Common myeloid progenitor, CD34-positive (primary cell): ENCODE measurements around the gene MAGEB4.

Source experiments
- CTCF ChIA-PET: fragments of 350-600 bp; sonication (Branson Sonifier 250); formaldehyde crosslinking; loops from one replicate; lab custom pipeline; 2021; ENCODE audit warnings: antibody characterized with exemption; lab: Charles Lee
- POLR2A ChIA-PET: fragments of 350-600 bp; sonication (Branson Sonifier 250); formaldehyde crosslinking; loops from one replicate; lab custom pipeline; 2021; ENCODE audit warnings: antibody characterized with exemption; lab: Charles Lee
- DNase-seq, 3 donors: peaks; one replicate each; pipeline versions ENCODE4 v3.0.0 to v3.0.0-alpha.2; 2013
- H3K27ac ChIP-seq, 2 experiments: 1 replicate in 1 of 2; 2 replicates in 1 of 2; pipeline ENCODE4 v1.7.0; 2013; ENCODE audit warnings: inconsistent platforms in 2 of 2, low read length in 2 of 2, mild to moderate bottlenecking in 2 of 2, low read depth in 1 of 2, moderate library complexity in 1 of 2; ENCODE audit not compliant: severe bottlenecking in 2 of 2, insufficient read depth in 1 of 2, poor library complexity in 1 of 2
- H3K27me3 ChIP-seq, 5 experiments: replicated peaks in 2 of 5; 1 replicate in 3 of 5; 2 replicates in 2 of 5; pipeline versions ENCODE4 v1.6.1 to v1.7.0; 2013; ENCODE audit warnings: low read length in 4 of 5, mild to moderate bottlenecking in 2 of 5, moderate library complexity in 2 of 5, inconsistent platforms in 1 of 5; ENCODE audit not compliant: insufficient read depth in 5 of 5, control insufficient read depth in 4 of 5
- H3K36me3 ChIP-seq, 4 experiments: 1 replicate in 2 of 4; 2 replicates in 2 of 4; pipeline versions ENCODE4 v1.6.1 to v1.7.0; 2013; ENCODE audit warnings: low read length in 3 of 4, control low read depth in 1 of 4, mild to moderate bottlenecking in 1 of 4; ENCODE audit not compliant: control insufficient read depth in 4 of 4, insufficient read depth in 4 of 4
- H3K4me1 ChIP-seq, 4 experiments: 1 replicate in 3 of 4; 2 replicates in 1 of 4; pipeline versions ENCODE4 v1.6.1 to v1.7.1; 2013; ENCODE audit warnings: low read length in 3 of 4, mild to moderate bottlenecking in 3 of 4, control low read depth in 1 of 4, inconsistent platforms in 1 of 4, moderate library complexity in 1 of 4; ENCODE audit not compliant: control insufficient read depth in 4 of 4, insufficient read depth in 4 of 4; ENCODE audit errors: control extremely low read depth in 1 of 4
- H3K4me3 ChIP-seq, 7 experiments: 1 replicate in 4 of 7; 2 replicates in 3 of 7; pipeline versions ENCODE4 v1.5.1 to v1.7.0; 2013; ENCODE audit warnings: mild to moderate bottlenecking in 7 of 7, low read length in 6 of 7, moderate library complexity in 6 of 7, inconsistent platforms in 2 of 7, low read depth in 2 of 7, control low read depth in 1 of 7; ENCODE audit not compliant: insufficient read depth in 4 of 7, control insufficient read depth in 1 of 7; ENCODE audit errors: extremely low read depth in 1 of 7
- H3K9me3 ChIP-seq, 5 experiments: 1 replicate in 4 of 5; 2 replicates in 1 of 5; pipeline versions ENCODE4 v1.6.1 to v1.7.1; 2013; ENCODE audit warnings: low read length in 4 of 5, mild to moderate bottlenecking in 2 of 5, inconsistent platforms in 1 of 5, low read depth in 1 of 5, moderate library complexity in 1 of 5; ENCODE audit not compliant: control insufficient read depth in 4 of 5, insufficient read depth in 2 of 5; ENCODE audit errors: control extremely low read depth in 1 of 5
- WGBS: methylation state at CpG from one replicate; pipeline ENCODE4 v1.1.5; 2013; ENCODE audit not compliant: insufficient coverage; 5-methylcytosine and 5-hydroxymethylcytosine counted together

The MAGEB4 gene

DNA sequence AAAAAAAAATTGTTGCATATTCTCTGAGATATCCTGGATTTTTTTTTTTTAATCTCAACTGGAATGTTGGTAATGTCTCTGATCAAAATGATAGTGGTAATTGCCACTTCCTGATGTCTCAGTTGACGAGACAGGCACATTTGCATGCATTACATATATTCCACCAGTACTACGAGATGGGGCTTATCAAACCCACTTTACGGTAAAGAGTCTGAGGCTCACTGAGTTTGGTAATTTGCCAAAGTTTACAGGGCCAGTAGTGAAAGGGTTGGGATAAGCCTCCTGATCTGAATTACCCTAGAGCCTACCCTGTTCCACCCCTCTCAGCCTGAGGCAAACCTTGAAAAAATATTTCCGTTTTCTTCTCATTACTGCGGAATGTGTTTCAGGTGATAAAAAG lies 21.1 kb upstream of the MAGEB4 start:
- Histone ChIP-seq H3K27me3 (peaks cover 0 to 4% (median 0%) of the 10 kb centered on the region in 5 experiments), H3K4me1 (no peaks in the 10 kb centered on the region), H3K27ac (no peak overlapping the region), H3K9me3 (no peaks in the 10 kb centered on the region), H3K4me3 (no peak overlapping the region), H3K36me3 (no peaks in the 10 kb centered on the region)
- ChIA-PET CTCF (no interaction called here), POLR2A (no interaction called here)
- DNase-seq: no peak
- WGBS: 79% methylated on average over 3 of the region's 5 CpGs

GRCh38 chrX:30224536-30224935 lies 17.3 kb upstream of the MAGEB4 start:
- Histone ChIP-seq H3K4me1 (no peaks in the 10 kb centered on the region), H3K9me3 (no peaks in the 10 kb centered on the region), H3K27me3 (no peaks in the 10 kb centered on the region), H3K27ac (no peak overlapping the region), H3K4me3 (no peak overlapping the region), H3K36me3 (no peaks in the 10 kb centered on the region)
- DNase-seq: no peak
- 83% methylated on average over 2 of the region's 2 CpGs for WGBS
- POLR2A ChIA-PET: no interaction called here
- CTCF ChIA-PET: no interaction called here

GRCh38 chrX:30228526-30228925 lies 13.3 kb upstream of the MAGEB4 start:
- H3K9me3 ChIP-seq: no peaks in the 10 kb centered on the region
- WGBS: 71% methylated on average over 1 of the region's 1 CpG
- DNase-seq: no peak
- ChIA-PET CTCF (interaction anchor here (0.6 kb wide), 1 partner anchor 21 kb away, joined by 3 read pairs; no protein-coding TSS in a partner anchor), POLR2A (no interaction called here)
- no peaks in the 10 kb centered on the region for H3K4me1 ChIP-seq
- no peak overlapping the region for H3K4me3 ChIP-seq
- H3K27ac ChIP-seq: no peak overlapping the region
- no peaks in the 10 kb centered on the region for H3K36me3 ChIP-seq
- H3K27me3 ChIP-seq: no peaks in the 10 kb centered on the region

GRCh38 chrX:30230395-30230794 lies 11.4 kb upstream of the MAGEB4 start, which contains the start of gene MAGEB3:
TSS of gene MAGEB3 (plus strand) at chrX:30230657. CDS start at chrX:30235925, 5,268 bp downstream.
- DNase-seq: no peak
- Histone ChIP-seq H3K36me3 (no peaks in the 10 kb centered on the region), H3K4me3 (no peak within 1 kb of the TSS), H3K27me3 (peaks cover 0 to 4% (median 0%) of the 10 kb centered on the region in 5 experiments), H3K9me3 (no peaks in the 10 kb centered on the region), H3K27ac (no peak within 1 kb of the TSS), H3K4me1 (no peaks in the 10 kb centered on the region)
- ChIA-PET POLR2A (no interaction called here), CTCF (no interaction called here)
- 94% methylated on average over 2 of the region's 4 CpGs for WGBS

DNA sequence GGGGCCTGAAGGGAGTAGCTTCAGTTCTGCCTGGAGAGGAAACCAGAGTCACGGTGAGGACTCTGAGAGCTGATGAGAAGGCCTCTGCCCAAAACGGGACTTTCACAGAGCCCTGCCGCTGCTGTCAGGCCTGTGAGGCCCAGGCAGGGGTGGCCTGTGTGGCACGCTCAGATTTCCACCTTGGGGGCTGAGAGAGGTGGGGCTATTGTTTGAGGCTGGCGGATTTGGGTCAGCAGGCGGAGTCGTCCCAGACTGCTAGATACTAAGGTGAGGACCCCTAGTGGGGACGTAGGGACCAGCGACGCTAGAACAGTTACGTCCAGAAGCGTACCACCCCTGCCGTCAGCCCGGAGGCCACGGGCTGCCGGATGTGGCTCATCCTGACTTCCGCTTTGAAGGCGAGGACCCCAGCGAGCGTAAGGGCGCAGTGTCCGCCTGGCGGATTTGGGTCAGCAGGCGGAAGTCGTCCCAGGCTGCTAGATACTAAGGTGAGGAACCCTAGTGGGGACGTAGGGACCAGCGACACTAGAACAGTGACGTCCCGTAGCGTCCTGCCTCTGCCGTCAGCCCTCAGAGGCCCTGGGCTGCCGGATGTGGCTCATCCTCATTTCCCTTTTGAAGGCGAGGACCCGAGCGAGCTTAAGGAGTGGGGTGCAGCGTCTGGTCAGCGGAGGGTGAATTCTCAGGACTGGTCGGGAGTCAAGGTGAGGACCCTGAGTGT lies 5.1 kb downstream of the MAGEB4 start, which contains the start of gene MAGEB1:
TSS of gene MAGEB1 (plus strand) at position 378 of the 721 bp plus-strand sequence. CDS start 3,348 bp downstream, outside the sequence.
- CTCF ChIA-PET: no interaction called here
- POLR2A ChIA-PET: no interaction called here
- no peak within 1 kb of the TSS for H3K4me3 ChIP-seq
- peak in 1 of 3 donors; percentile 0 for DNase-seq
- no peak within 1 kb of the TSS for H3K27ac ChIP-seq
- WGBS: 81% methylated on average over 37 of the region's 38 CpGs
- H3K4me1 ChIP-seq: no peaks in the 10 kb centered on the region
- no peaks in the 10 kb centered on the region for H3K27me3 ChIP-seq
- no peaks in the 10 kb centered on the region for H3K36me3 ChIP-seq
- peaks cover 0 to 3% (median 0%) of the 10 kb centered on the region in 5 experiments for H3K9me3 ChIP-seq

DNA sequence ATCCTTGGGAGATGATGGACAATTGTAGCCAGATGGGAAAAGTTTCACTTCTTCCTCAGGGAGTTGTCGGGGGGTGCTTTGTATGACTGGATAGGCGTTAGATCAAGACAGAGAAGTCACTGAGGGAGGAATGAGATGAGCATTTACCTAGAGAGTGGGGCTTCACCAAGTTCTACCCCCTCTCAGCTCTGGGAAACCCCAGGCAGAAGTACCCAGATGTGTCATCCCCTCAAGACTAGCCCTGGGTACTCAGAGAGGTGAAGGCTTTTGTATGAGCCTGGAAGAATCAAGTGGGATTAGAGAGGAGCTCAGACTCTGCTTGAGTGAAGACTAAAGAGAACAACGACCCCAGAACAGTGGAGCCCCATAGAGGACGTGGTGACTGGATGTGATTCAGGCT lies 7.1 kb downstream of the MAGEB4 start:
- POLR2A ChIA-PET: no interaction called here
- Histone ChIP-seq H3K27ac (no peak overlapping the region), H3K9me3 (peaks cover 0 to 3% (median 0%) of the 10 kb centered on the region in 5 experiments), H3K36me3 (no peaks in the 10 kb centered on the region), H3K27me3 (no peaks in the 10 kb centered on the region), H3K4me1 (no peaks in the 10 kb centered on the region), H3K4me3 (no peak overlapping the region)
- DNase-seq: no peak
- 59% methylated on average over 3 of the region's 4 CpGs for WGBS
- CTCF ChIA-PET: no interaction called here

- 100% methylated on average over 1 of the region's 1 CpG for WGBS
- CTCF ChIA-PET: no interaction called here
- H3K4me3 ChIP-seq: no peak overlapping the region
These were observed 11.5 kb downstream of the MAGEB4 start for GRCh38 chrX:30253257-30253656.

More at GRCh38 chrX:30253257-30253656, 11.5 kb downstream of the MAGEB4 start:
- H3K4me1 ChIP-seq: no peaks in the 10 kb centered on the region
- no peak overlapping the region for H3K27ac ChIP-seq
- DNase-seq: no peak
- no peaks in the 10 kb centered on the region for H3K27me3 ChIP-seq
- POLR2A ChIA-PET: no interaction called here
- no peaks in the 10 kb centered on the region for H3K9me3 ChIP-seq
- no peaks in the 10 kb centered on the region for H3K36me3 ChIP-seq
